ENCODE measurements around the gene UROC1. TPM values are rescaled to one million over a fixed set of nuclear protein-coding genes. Genes with fewer than 3 reads are reported as not detected.

Gene UROC1
- total and polyA plus RNA-seq, 2 donors from 2014 or later, result not detected

- no peaks in the 10 kb centered on the region for H3K9me3 ChIP-seq (ENCODE audit: control insufficient read depth in 2 of 3, insufficient read depth in 1 of 3, low read length in 3 of 3)
- DNase-seq (peak; percentile 18 to 70 (median 25)), FAIRE-seq (no peak)
- intact Hi-C loops (cut with DNase I), result no loop called here
- peaks cover 5% of the 10 kb centered on the region for H3K27me3 ChIP-seq (ENCODE audit: control insufficient read depth, insufficient read depth, low read length)
- H3K27ac ChIP-seq (ENCODE audit: low read depth in 2 of 2, low read length in 2 of 2), result no peak overlapping the region
- H3K9ac ChIP-seq (ENCODE audit: low read length in 3 of 3), result no peak overlapping the region
- no peaks in the 10 kb centered on the region for H3K36me3 ChIP-seq (ENCODE audit: control insufficient read depth in 2 of 3, insufficient read depth in 3 of 3, low read length in 3 of 3)
- TF ChIP-seq CTCF (IDR thresholded peaks at IDR 0.05; ENCODE audit: borderline replicate concordance, extremely low read depth, insufficient read depth), result no peak
- peaks cover 0 to 3% (median 3%) of the 10 kb centered on the region in 3 donors for H3K4me1 ChIP-seq (ENCODE audit: control insufficient read depth in 2 of 3, insufficient read depth in 2 of 3, low read depth in 1 of 3, low read length in 3 of 3)
- no peak overlapping the region for H3K4me3 ChIP-seq (ENCODE audit: low read length in 3 of 3)
These were observed 24.2 kb upstream of the UROC1 start for GRCh38 chr3:126541628-126542339.

GRCh38 chr3:126540951-126541627 lies 23.5 kb upstream of the UROC1 start:
- no peaks in the 10 kb centered on the region for H3K9me3 ChIP-seq (ENCODE audit: control insufficient read depth in 2 of 3, insufficient read depth in 1 of 3, low read length in 3 of 3)
- DNase-seq, result peak in 2 of 5 donors; percentile 4 to 58
- intact Hi-C loops (cut with DNase I), result no loop called here
- TF ChIP-seq CTCF (IDR thresholded peaks at IDR 0.05; ENCODE audit: borderline replicate concordance, extremely low read depth, insufficient read depth), result no peak
- H3K9ac ChIP-seq (ENCODE audit: low read length in 3 of 3), result no peak overlapping the region
- peaks cover 0 to 3% (median 3%) of the 10 kb centered on the region in 3 donors for H3K4me1 ChIP-seq (ENCODE audit: control insufficient read depth in 2 of 3, insufficient read depth in 2 of 3, low read depth in 1 of 3, low read length in 3 of 3)
- H3K36me3 ChIP-seq (ENCODE audit: control insufficient read depth in 2 of 3, insufficient read depth in 3 of 3, low read length in 3 of 3), result no peaks in the 10 kb centered on the region
- no peak for FAIRE-seq
- H3K27ac ChIP-seq (ENCODE audit: low read depth in 2 of 2, low read length in 2 of 2), result no peak overlapping the region
- no peak overlapping the region for H3K4me3 ChIP-seq (ENCODE audit: low read length in 3 of 3)
- H3K27me3 ChIP-seq (ENCODE audit: control insufficient read depth, insufficient read depth, low read length), result peaks cover 5% of the 10 kb centered on the region

GRCh38 chr3:126540342-126540849 lies 22.8 kb upstream of the UROC1 start:
- Histone ChIP-seq H3K9me3 (ENCODE audit: control insufficient read depth in 2 of 3, insufficient read depth in 1 of 3, low read length in 3 of 3) (no peaks in the 10 kb centered on the region), H3K4me1 (ENCODE audit: control insufficient read depth in 2 of 3, insufficient read depth in 2 of 3, low read depth in 1 of 3, low read length in 3 of 3) (peaks cover 0 to 3% (median 3%) of the 10 kb centered on the region in 3 donors), H3K9ac (ENCODE audit: low read length in 3 of 3) (no peak overlapping the region), H3K27me3 (ENCODE audit: control insufficient read depth, insufficient read depth, low read length) (peaks cover 5% of the 10 kb centered on the region), H3K4me3 (ENCODE audit: low read length in 3 of 3) (no peak overlapping the region), H3K27ac (ENCODE audit: low read depth in 2 of 2, low read length in 2 of 2) (no peak overlapping the region), H3K36me3 (ENCODE audit: control insufficient read depth in 2 of 3, insufficient read depth in 3 of 3, low read length in 3 of 3) (no peaks in the 10 kb centered on the region)
- no peak for TF ChIP-seq CTCF (IDR thresholded peaks at IDR 0.05; ENCODE audit: borderline replicate concordance, extremely low read depth, insufficient read depth)
- intact Hi-C loops (cut with DNase I), result no loop called here
- DNase-seq (peak in 3 of 5 donors; percentile 11 to 51 (median 31)), FAIRE-seq (no peak)
